T-helper 2 cell (primary cell): ENCODE data around the gene CLASP1.

Source experiments
- DNase-seq, 5 experiments: peaks; one replicate each; pipeline versions ENCODE4 v3.0.0 to v3.0.0-alpha.2; 2012 to 2022

Gene CLASP1

DNA sequence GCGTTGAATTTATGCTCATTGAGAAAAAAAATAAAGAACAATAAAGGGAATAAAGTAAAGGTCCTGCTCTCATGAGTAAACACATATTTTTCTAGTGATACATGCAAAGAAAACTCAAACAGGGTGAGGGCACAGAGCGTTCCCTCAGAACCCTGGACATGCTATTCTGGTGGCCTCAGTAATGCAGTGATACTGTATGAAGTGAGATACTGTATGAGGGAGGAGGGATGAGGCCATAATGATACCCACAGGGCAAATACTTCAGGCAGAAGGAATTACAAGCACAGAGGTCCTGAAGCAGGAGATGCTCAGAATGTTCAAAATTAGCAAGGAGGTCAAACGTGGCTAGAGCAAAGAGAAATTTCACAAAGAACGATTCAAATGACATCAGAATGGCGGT is 147.0 kb downstream of the CLASP1 start:
- no peak for DNase-seq

DNA sequence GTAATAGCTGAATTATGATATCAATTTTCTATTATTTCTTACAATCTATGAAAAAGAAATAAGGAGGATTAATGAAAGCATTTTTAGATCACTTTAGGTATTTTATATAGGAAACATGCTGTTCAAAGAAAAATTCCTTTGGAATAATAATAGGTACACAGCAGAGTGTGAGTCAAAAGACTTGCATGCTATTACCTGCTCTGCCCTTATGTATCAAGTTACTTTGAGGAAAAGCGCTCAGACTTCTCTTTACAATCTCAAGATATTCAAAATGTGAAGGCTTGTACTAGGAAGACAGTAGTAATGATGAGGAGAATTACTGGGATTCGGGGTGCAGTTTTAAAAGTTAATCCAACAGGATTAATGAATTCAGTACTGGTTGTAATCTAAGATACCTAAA is 147.7 kb downstream of the CLASP1 start:
- no peak for DNase-seq

DNA sequence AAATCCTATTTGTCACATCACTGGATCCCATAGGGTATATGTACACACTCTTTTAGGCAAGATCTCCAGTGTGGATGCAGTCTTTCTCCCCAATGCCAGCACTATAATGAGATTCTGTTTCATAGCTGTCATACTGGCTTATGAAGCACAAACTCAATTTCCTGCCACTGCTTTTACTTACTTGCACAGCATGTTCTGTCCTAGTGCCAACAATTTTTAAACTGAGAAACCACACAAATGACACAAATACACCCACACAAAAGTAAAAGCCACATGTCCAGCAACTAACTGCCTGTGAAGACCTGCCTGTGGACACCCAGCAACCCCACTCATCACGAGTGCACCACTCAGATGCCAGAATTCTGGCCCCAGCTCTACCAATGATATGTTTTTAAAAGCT is 148.2 kb downstream of the CLASP1 start:
- no peak for DNase-seq

DNA sequence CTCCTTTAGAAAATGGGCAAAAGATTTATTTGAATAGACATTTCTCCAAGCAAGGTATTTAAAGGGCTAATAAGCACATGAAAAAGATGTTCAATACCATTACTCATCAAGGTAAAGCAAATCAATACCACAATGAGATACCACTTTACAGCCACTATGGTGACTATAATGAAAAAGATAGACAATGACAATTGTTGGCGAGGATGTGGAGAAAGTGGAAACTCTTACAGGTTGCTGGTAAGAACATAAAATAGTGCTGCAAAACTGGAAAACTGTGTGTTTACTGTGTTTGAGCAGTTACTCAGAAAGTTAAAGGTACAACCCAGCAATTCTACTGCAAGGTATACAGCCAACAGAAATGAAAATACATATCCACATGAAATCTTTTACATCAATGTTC is 150.5 kb downstream of the CLASP1 start:
- DNase-seq = no peak

DNA sequence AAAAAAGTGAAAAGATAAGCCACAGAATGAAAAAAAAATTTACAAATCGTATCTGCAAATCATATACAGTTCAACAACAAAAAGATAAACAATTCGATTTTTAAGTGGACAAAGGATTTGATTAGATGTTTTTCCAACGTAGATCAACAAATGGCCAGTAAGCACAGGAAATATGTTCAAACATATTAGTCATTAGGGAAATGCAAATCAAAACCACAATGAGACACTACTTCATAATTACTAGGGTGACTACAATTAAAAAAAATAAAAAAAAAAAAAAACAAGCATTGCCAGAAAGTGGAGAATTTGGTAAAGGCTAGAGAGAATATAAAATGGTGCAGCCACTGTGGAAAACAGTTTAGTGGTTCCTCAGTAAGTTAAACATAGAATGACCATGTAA is 156.9 kb downstream of the CLASP1 start:
- DNase-seq = no peak

DNA sequence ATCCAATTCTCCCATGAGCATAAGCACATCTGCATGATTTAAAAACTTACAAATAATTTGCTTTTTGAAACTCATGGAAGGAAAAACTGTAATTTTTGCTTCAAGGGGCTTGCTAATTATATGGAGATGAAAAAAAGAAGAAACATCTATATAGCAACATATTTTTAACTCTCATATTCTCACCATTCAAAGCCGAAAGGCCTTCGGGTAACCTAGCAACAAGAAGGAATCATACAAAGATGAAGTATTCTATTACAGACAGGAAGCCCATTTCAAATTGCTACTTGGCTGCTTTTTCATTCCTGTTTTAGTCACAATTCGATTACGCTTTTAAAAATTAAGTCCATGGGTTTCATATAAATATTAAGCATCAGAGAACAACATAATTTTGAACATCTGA is 157.7 kb downstream of the CLASP1 start:
- DNase-seq = no peak

DNA sequence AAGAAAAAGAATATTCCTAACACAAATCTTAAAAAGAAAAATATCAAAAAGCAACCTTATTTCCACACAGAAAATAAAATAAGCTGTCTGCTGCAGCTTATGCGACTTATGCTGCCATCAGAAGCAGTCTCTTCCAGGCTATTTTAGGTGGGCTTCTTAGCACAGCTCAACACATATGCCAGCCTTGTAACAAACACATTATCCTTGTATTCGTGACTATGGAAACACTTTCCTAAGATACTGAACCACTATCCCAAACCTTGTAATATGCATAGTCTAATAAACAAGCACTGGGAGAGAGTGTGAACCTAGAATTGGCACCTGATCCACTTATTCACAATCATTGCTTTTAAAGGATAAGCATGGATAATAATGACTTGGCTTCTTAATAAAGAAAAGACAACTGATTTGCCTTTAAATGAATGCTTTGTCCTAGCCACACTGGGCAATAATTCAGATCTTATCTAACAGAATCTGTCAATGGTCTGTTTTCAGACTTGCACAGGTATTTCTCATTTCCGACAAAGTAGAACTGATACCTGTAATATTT is 158.6 kb downstream of the CLASP1 start:
- DNase-seq = no peak

DNA sequence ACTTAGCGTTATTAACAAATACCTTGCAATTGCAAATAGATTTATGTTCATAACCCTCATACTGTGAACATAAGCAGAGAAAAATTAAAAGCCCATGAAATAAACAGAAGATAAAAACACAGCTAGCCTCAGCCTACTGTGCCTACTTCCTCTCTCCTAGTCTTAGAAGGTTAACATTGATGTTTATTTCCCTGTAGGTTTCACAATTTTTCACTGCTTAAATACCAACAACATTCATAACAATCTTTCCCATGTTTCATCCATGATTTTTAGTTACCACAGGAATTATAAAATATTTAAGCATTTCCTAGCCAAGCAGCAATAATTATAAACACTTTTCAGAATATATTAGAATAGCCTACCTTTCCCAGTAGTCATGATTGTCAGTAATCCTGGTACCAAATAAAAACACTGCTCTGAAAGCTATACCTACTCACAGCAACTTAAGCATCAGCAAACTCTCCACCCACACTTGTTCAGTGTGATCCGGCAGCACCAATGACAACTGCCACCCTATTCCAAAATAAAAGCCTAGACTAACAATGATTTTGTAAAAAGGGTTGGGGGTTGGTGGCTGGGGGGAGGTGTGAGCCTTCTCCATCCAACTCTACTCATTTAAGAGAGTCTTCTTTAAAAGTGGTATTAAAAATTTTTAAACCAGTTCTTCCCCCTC is 159.2 kb downstream of the CLASP1 start:
- DNase-seq = no peak

DNA sequence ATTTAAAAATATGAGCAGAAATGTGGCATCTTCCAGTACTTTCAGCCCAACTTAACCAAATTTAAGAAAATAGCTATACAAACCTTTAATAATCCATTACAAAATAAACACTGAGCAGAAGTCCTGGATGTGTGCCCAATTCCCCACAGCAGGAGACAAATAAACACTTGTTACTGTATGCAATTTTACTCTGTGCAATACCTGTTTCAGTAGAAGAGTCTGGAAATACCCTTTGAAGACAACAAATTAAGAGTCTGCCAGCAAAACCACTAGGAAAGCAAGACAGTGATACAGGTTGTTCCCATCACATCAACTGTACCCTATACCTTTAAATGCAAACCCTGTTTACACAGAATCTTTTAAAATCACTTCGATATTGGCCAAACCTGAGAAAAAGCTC is 160.0 kb downstream of the CLASP1 start:
- peak in 1 of 5 experiments; percentile 28 for DNase-seq

DNA sequence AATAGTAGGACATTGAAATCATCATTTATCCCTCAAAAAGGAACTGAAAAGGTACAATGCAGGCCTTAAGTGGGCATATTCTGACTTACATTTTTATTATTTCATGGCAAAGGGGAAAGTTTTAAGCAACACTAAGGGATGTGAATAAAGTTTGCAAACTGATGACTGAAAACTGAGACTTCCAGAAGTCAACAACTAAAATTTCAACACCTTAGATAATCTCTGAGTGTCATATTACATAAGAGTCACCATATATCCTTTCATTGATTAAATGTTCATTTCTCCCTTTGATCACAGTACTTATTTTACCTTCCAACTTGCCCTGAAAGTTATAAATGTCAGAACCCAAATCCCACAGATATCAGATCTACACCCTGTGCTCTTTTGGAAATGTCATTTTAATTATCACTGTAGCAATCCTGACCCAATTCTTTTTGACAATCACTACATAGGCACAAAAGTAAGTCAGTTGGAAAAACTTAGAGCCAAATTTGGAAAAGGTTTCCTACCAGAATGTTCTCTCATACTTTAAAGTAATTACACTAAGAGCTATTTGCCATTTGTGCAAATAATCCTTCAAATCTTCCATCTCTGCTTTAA is 163.0 kb downstream of the CLASP1 start:
- no peak for DNase-seq

DNA sequence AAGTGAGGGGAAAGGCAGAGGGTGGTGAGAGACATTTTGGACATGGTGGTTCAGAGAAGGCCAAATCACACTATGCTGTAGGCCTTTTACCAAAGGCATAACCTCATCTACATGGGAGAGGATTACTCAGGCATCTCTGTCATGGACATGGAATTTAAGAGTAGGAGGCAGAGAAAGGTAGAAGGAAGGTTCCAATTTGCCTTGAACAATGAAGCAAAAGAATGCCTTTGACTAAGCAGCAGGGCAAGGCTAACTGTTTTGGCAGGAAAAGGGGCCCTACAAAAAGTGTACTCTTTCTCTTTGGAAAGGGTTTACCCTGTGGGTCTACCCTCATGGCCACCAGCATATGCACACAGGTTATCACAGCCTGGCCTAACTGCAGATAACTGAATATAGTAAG is 164.2 kb downstream of the CLASP1 start:
- no peak for DNase-seq

DNA sequence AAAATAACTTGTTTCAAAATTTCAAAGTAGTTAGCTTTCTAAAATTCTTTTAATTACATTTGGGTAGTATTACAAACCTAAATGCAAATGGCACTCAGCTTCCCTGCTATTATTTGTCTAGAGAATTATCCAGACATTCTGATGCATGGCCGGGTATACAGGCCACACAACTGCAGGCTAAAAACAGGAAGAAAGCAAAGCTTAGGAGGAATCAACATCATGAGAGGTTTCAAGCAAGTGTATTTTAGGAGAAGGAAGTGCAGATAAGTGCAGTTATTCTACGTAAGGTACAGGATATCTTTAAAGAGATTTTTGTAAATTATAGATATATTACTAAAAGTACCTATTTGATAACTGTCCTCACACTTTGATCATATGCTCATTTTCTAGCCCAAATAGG is 165.4 kb downstream of the CLASP1 start:
- DNase-seq = no peak

DNA sequence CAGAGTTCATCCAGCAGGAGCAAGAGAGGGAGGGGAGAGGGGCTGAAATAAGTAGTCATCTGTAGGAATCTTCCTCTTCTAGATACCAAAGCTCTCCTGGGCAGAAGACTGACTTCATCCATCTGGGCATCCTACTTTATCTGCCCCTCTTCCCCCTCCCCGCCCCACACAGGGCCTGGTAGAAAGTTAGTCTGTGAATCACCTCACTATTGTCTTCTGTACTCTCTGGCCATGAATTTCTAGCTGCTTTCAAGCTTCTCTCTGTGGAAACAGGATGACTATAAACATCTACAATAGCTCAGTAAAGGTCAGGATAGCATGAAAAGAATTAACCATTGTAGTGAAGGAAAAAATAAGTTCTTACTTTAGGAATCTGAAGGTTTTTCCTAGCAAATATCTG is 166.2 kb downstream of the CLASP1 start:
- DNase-seq = no peak

DNA sequence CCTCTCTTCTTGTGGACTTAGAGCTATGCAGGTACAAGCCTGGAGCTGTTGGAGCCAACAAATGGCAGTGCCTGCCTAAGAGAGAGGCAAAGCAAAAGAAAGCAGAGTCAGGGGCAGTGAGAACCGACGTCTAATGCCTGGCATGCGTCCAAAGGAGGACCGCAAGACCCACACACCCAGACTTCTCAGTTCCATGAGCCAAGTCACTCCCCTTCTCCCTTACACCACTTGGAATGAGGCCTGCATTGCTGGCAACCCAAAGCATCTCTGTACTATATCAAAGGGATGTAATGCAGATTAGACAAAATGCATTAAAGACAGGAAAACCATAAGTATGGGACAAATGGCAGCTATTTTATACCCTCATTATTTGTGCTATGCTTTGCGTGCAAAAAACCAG is 168.4 kb downstream of the CLASP1 start:
- DNase-seq = no peak

DNA sequence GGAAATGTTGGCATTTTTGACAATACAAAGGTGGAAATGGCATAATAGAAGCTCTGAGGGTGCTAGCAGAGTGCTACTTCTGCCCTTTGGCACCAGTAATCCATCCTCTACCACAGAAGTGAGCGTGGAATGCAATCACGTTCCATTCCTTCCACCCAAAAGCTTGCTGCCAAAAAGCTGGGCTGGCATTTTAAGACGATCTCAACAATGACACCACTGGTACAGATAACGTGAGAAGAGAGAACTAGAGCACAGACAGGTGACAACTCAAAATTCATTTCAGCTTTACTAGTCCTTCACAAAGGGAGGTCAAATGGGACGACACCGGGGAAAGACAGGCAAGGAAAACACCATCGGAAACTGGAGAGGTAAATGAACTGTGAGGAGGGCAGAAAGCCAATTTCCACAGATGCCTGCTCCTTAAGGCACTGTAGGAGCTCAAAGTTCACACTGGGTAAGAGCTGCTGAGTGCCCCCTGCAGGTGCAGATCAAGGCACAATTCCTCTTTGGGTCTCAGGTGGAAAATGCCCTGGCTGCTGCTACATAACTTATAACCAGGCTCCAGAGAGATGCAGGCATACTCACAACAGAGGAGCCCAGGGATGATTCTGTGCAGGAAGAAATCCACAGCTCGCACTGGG is 169.3 kb downstream of the CLASP1 start:
- no peak for DNase-seq

DNA sequence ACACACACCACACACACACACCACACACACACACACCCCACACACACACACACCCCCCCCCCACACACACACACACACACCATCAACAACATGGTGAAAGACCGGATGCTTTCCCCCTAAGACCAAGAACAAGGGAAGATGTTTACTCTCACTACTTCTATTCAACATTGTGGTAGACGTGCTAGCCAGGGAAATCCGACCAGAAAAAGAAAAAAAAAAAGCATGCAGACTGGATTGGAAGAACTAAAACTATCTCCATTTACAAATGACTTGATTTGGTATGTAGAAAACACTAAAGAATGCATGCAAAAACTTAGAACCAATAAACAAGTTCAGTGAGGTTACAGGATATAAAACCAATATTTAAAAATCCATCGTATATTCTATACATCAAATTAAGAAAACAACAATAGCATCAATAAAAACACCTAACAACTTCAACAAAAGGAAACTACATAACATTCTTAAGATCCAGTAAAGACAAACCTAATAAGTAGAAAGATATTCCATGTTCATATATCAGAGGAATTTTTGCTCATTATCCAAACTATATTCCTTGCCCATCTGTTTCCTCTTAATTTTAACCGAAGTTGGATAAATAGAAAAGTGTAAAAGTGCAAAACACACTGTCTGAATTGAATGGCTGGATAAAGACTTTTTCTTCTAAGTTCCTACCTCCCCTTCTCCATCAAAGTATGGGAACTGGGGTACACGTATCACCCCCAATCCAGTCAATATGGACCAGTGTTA is 170.1 kb downstream of the CLASP1 start:
- no peak for DNase-seq

DNA sequence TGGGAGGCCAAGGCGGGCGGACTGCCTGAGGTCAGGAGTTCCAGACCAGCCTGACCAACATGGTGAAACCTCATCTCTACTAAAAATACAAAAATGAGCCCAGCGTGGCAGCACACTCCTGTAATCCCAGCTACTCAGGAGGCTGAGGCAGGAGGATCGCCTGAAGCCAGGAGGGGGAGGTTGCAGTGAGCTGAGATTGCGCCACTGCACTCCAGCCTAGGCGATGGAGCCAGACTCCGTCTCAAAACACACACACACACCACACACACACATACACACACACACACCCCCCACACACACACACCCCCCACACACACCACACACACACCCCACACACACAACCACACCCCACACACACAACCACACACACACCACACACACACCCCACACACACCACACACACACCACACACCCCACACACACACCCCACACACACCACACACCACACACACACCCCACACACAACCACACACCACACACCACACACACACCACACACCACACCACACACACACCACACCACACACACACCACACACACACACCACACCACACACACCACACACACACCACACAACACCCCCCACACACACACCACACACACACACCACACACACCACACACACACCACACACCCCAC is 170.8 kb downstream of the CLASP1 start:
- DNase-seq = peak in 1 of 5 experiments; percentile 27

DNA sequence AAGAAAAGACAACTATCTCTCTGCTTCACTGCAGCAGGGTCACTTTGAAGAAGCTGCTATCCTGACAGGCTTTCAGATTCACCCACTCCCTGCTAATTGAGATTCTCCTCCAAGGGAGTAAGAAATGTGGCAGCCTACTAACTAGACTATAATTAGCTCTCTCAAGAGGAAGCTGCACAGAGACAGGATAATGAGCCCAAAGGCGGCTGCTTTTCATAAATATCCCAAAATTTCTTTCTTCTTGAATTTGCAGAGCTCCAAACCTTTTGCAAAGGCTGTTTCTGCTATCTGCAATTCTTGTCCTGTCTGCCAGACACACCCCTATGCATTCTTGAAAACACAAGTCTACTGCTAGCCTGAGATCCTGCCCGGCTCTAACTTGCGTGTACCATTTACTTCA is 172.6 kb downstream of the CLASP1 start:
- no peak for DNase-seq

DNA sequence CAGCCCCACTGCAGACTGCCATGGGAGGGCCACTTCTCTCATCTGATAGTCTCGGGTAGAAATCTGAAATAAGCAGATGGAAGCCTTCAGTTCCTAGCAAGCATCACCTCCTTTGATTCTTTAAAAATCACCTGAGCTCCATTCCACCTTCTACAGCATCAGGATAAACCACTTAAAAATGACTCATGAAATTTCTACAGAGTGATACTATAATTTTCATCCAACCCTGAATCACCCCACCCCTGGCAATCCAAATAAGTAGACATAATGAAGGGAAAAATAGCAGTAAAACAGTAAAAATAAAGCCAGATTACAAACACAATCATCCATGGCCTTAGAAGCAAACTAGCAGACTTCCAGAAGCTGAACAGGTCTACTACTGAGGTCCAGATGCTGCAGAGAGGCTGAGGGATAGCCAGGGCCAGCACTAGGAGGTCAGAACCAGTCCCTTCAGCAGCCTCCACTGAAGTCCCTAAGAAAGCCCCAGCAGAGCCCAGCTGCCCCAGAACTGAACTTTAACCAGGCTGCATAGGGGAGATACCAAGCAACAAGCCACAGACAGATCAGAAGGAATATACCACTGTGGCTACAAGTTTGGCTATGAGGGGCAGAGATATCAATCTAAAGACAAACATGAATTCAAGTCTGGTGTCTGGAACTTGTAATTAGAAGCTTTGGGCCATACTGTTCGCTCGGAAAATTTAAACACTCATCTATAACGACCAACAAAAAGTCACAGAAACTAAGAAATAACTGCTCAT is 173.3 kb downstream of the CLASP1 start:
- DNase-seq = peak in 1 of 5 experiments; percentile 12

DNA sequence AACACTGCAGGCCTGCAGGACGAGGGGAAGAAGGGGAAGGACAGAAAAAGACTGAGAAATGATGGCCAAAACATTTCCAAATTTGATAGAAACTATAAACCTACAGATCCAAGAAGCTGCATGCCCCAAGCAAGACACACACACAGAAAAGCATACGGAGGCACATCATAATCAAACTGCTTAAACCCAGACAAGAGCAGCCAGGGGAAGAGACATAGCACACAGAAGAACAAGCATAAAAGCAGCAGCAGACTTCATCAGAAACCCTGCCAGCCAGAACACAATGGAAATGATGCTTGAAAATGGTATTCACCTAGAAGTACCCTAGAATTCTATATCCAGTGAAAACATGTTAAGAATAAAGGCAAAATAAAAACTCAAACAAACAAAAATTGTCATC is 175.8 kb downstream of the CLASP1 start:
- no peak for DNase-seq

DNA sequence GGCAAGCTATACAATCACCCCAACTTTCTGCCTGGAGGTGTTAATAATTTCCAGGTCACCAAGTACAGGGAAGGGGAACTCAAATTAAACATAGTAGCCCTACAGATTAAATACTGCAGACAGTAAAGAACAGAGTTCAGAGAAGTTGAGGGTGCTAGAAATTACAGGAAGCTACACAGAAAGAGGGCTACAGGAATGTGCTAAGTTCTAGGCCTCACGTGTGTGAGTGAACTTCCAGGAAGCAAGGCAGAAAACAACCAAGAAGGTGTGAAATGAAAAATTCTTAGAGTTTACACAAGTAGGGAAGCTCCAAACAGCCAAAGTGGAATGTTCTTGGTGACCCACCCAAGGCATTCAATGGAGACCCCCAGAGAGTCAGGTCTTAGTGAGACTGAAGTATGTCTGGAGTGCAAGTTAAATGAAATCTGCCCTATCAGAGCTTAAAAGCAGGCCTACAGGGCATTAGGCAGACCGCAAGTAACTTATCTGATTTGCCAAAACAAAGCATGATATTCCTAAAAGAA is 176.7 kb downstream of the CLASP1 start:
- no peak for DNase-seq
